Stimulated activated naive CD4-positive, alpha-beta T cell (primary cell): ENCODE data around the gene KRT74.

Source experiments
- DNase-seq, 6 experiments: peaks; one replicate each; lab custom pipeline; 2025; lab: John Stamatoyannopoulos, UW

The KRT74 gene

DNA sequence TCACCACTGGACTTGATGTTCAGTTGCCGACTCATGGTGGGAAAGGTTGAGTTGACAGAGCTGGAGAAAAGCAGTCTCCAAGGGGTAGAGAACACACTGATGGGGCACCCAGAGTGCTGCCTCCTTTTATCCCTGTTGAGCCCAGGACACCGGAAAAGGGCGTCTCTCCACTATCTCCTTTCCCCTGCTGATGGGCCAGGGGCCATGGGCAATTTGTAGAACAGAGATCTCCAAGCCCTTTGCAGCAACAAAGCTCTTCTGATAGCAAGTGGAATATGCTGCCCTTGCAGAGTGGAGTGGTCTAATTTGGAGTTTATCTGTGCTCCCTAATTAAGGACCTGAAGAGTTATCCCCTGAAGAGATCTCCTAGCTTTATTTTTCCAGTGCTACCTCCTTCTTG, at the start of gene KRT74:
TSS of gene KRT74 (minus strand) at position 101 of the 400 bp plus-strand sequence. CDS start at position 35, 66 bp downstream.
- no peak for DNase-seq

DNA sequence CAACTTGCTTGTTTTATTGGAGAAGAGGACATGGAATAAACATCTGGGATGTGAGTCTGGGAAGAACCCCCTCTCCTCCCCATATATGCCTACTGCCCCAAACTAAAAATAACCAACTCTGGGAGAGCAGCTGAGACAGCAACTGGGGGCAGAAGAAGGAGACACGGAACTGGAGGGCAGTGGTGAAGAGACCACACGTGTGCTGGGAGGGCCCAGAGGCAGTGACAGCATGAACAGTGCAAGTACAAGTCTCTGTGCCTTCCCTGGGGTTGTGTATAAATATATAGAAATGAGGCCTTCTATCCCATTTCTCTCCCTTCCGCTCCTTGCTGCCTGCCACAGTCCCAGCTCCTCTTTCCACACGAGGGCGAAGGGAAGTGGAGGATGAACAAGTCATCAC, 48.7 kb upstream of the KRT74 start:
- no peak for DNase-seq

DNA sequence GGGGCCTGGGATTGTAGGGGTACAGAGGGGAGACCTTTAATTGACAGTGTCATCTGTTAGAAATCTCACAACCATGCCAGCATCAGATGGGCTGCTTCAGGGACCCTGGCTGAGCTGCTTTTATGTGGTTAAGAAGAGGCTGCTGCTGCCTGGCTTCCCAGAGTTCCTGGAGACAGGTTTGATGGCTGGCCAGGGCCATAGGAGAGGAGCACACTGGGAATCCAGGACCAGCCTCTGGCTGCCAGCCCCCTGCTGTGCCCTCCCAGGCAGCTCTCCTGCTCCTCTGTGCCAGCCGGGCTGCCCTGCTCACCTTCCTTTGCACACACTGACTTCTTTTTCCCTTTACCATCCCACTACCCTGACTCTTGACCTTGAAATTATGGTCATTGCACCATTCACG, 45.2 kb upstream of the KRT74 start:
- no peak for DNase-seq

DNA sequence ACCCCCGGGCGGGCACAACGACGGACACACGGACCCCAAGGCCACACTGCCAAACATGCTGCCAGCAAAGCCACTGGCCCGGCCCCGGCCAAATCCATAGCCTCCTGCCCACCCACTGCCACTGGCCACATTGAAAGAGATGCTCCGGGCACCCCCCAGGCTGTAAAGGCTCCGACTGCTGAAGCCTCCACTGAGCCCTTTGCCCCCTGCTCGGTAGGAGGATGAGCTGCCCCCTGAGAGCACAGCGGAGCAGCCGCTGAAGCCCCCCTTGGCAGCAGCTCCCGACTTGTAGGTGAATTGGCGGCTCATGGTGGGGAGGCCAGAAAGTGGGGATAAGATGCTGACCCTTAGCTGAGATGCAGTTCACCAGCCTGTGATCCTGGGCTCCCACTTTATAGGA, 44.6 kb upstream of the KRT74 start, which contains the start of gene KRT73:
TSS of gene KRT73 (minus strand) at position 344 of the 400 bp plus-strand sequence. CDS start at position 309, 35 bp downstream.
- no peak for DNase-seq

DNA sequence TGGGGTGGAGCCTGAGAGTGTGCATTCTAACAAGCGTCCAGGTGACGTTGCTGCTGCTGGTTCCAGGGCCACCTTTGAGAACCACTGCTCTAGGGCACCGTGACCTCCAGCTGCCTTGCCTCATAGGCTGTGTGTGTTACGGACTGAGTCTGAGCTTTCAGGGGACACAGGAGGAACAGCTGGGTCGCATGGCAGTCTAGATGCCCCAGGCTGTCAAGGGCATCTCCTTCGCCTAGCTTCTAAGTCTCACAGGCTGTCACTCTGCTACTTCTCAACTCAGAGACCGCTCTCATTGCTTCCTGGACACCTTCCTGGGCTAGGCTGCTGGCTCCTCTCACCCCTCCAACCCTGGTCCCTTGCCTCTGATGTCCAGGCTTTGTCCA, 43.8 kb upstream of the KRT74 start:
- DNase-seq = no peak

DNA sequence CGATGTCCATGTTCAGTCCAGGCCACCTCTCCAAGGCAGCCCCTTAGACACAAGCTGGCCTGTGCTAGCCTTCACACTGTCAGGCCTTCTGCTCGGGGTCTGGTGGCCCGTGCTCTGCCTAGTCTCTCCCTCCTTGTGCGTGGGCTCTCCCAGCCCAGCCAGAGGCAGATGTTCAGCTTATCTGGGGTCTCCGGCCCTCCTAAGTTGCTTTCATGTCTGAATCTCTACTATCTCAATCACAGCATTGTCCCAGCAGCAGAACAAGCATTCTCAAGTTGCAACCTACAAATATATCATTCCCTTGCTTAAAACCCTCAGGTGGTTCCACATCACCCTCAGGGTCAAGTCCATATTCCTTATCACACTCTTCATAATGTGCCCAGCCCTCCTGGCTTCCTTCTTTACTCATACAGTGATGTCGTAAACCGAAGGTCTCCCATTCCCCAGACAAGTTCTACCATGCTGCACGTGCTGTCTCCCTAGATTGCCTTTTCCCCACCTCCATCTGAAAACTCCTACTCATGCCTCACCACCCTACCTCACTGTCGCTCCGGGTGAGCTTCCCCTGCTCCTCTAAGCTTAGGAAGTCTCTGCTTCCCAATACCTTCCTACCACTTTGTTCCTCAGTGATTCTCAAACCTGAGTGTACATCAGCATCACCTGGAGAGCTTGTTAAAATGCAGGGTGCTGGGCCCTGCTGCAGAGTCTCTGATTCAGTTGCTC, 43.2 kb upstream of the KRT74 start:
- DNase-seq = no peak

DNA sequence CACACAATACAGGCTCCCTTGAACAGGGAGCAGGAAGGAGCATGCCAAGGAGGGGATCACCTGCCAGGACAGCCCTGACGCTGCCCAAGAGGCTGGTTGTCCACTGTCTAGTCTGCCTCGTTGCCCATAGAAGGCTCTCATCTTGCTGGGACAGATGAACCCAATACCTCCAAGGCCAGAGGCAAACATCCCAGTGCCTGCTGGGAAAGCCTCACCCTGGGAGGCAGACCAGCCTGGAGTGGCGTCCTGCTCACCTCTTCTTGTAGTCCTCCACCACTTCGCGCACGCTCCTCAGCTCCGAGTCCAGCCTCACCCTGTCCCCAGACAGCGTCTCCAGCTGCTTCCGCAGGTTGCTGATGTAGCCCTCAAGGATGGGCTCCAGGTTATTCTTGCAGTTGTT, 42.3 kb upstream of the KRT74 start:
- no peak for DNase-seq

DNA sequence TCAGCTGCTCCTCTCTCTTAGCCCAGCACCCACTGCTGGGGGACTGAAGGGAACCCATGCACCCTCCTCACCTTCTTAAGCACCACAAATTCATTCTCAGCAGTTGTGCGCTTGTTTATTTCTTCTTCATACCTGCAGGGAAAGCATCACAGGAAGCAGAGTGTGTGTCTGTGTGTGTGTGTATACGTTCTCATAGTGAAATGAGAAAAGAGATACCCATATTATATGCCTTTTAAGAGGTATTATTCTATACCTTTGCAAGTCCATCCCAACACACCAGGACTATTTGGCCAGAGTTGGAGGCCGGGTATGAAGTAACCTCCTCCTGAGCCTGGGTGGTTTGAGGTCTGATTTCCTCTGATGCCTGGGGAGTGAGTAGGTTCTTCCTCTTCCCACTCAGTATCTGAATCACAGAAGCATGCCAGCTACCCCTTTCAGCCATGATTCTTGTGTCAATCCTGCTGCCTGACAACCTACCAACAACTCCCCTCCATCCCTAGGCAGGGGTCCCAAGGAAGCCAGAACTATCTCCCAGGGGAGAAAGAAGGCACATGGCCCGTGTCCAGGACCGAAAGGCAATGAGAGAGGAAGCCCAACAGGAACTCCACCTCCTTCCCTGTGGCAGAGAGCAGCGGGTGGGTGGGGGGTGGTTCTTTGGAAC, 41.7 kb upstream of the KRT74 start:
- DNase-seq = peak in 3 of 6 experiments; percentile 50 to 74 (median 62)

DNA sequence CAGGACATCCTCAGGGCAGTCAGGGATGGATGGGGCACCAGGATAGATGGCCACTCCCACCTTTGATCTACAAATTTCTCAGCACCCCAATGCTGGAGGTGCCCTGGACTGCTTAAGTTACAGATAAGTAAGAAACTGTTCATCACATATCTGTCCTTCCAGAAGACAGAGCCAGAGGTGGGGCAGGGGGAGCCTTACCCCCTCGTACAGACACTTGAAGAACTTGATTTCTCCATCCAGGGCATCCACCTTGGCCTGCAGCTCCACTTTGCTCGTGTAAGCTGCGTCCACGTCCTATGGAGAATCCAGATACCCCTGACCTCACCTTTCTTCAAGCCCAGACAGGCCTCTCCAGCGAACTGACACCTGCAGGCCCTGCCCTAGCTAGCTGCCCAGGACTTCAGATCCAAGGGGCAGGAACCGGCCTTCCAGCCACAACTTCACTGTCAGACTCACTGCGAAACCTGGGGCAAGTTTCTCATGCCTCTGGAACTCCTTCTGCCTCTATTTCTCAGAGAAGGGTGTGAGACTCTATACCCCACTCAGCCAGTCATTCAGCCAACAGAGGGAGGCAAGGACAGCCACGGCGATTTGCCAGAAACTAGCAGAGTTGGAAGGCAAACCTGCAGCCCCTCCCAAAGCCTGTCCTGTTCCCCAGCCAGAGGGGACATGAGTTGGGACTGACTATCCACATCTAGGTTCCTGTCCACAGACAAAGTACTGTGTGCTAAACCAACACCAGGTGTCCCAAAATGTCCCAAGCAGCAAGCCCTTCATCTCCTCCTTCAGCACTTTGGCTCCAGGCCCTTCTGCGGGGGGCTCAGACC, 41.0 kb upstream of the KRT74 start:
- DNase-seq = peak in 1 of 6 experiments; percentile 74

DNA sequence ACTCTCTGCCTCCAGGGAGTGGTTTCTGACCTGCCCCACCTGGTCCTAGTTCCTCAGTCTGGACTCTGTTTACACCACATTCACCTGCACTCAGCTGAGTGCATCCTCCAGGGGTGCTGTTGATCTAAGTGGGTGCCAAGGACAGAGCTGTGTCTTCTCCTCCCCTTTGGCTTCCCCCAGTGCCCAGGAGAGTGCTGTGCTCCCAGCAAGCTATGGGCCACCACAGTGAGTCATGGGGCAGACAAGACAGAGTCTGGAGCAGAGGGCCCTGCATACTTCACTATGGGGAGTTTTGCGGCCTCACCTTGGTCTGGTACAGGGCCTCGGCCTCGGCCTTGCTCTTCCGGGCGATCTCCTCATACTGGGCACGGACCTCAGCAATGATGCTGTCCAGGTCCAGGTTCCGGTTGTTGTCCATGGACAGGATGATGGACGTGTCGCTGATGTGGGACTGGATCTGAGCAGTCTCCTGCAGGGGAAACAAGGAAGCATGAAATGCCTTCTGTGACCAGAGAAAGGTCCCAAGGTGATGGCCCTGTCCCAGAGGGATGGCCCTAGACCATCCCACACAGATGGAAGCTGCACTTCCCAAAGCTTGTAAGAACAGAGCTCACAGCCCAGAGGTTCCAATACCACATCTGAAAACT, 39.9 kb upstream of the KRT74 start:
- no peak for DNase-seq

DNA sequence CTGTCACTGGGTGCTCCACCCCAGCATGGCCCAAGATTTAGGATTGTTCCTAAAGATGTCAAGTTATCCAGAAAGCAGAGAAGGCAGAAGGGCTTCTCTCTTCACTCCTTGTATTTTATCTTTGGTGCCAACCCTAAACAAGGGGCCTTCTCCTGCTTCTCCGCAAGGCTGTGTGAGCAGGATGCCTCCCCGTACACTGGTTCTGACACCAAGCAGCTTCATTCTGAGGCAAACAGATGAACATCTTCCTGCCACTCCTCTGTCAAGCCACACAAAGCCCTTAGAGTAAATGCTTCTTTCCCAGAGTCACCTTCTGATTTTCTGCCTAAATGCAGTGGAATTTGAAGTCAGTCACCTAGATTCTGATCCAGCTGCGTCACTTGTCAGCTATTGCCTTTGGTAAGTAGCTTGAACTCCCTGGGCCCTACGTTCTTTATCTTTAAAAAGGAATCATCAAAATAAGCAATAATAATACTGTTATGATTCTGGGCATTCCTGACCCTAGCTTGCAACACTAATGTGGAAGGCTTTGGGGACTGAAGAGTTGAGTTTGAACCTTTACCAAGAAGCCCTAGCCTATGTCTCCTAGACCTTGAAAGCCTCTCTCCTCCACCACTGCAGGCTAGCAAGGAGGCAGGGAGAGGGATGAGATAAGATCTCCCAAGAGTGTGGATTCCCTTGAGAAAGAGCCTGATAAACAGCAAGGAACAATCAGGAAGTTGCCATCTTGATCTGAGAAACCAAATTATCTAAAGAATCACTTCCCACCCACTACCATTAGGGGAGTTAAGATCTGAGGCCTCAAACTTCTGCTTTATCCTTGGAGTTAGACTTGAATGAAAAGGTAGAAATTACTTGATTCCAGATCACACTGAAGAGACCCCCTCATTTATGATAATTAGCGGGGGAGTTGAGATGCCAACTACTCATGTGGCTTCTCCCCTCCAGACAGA, 39.1 kb upstream of the KRT74 start:
- DNase-seq = peak in 3 of 6 experiments; percentile 18 to 68 (median 42)

DNA sequence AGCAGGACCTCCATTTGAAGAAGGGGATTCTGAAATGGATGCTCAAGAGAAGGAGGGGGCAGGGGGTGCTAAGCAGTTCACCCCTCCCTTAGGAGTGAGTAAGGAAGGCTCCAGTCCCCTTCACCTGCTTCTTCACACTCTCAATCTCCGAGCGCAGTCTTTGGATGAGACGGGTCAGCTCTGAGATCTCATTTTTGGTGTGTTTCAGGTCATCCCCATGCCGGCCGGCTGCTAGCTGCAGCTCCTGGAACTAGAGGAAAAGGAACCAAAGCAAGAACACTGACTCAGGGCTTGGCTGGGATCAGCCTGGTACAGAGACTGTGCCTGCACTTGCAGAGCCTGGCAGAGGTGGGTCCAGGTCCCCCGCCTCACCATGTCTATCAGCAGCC, 37.4 kb upstream of the KRT74 start:
- DNase-seq = peak in 1 of 6 experiments; percentile 41

DNA sequence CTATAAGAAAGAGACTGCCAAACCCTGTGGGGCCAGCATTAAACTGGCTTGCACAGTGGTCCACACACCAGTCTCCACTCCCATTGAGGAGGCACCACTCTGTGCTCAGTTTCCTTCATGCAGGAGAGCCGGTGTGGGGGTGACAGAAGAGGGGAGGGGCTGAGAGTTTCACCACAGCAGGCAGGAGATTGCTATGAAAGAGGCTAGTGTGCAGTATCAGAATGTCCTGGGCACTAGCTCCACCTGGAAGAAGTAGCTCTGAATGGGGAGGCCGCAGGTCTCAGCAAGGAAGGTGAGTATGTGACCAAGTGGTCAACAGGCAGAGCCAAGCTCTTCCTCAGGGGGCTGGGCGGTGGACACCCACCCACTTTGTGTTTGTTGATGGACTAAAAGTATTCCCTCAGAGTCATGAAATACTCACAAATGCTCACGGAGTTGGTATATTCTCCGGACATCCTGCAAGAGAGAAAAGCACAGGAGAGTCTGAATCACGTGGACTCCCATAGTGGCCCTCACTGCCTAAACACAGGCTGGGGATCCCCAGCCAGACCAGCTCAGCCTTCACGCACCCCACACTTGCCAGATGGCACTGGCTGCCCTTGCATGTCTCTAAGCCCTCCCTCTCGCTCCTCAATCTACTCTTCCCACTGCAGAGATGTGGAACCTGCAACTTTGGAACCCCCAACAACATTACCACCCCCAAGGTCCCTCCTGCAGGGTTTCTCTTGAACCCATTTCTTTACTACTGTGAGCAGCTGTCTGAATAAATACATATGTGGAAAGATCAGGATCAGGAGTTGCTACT, 35.4 kb upstream of the KRT74 start:
- DNase-seq = peak in 3 of 6 experiments; percentile 17 to 39 (median 24)

DNA sequence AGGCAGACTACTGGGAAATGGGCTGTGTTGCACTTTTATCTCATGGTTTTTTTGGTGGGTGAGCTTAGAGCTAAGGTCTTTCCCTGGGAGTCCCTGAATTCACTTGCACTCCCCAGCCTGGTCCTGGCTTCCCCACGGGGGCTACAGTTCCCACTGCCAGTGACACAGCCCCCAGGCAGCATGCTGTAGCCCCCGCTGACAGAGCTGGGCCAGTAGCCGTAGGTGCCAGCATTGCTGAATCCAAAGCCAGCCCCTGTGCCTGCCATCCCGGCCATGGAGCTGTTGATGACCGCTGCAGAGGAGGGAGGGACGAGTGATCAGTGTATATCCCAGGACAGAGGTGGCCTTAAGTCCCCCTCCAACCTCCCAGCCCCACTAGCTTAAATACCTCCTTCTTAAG, 34.5 kb upstream of the KRT74 start:
- no peak for DNase-seq

DNA sequence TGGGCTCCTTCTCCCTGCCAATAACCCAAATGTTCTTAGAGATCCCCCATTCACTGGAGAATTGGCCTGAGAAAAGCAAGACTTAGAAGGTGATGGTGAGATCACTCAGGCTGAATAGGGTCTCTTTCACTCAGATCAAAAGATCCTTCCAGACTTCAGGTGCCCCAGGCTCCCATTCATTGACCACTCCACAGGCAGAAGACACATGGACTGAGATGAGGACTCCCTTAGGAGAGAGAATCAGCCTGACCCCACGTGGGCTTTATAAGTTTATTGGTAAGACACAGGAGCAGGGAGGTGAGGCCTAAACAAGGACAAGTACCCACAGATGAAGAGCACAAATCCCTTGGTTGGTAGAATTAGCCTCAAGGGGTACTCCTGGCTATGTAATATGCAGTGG, 33.7 kb upstream of the KRT74 start:
- DNase-seq = no peak

DNA sequence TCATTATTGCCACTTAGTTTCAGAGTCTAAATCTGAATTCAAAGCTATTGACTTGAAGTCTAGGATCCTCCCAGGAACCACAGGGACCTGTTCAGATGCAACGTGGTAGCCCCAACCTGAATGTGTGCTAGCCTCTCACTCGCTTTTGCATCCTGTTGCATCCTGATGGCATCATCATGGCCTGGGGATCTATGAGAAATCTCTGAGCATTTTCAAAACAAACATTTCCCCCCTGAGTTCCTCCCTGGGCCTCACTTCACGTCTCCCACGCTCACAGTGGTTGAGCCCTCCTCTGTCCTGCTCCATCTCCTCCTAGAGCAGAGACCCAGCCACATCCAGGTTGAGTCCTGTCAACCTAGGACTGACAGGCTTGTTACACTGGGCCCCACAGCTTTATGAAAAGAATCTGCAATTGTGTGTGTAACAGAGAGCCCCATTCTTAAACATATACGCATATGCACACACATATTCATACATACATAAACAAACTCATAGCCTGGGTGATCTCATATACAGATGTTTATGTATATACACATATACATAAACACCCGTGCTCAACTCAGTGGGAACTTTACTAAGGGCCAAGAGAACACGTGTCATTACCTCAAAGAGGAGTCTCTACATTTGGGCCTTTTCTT, 33.1 kb upstream of the KRT74 start:
- DNase-seq = no peak

DNA sequence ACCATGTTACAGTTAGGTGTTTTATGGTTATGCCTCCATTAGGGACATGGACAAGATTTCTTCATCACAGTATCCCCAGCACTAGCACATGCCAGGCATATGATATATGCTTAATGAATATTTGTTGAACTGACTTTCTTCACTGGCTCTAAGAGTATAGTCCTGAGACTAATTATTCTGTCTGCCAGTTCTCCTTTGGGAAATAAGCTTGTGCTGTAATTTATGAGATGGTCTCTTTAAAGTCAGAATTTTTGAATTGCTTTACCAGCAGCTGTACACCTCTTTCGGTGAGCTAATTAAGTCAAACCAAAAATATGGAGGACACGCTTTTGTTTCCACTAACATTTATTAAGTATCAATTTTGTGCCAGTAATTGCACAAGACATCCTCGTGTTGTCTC, 32.5 kb upstream of the KRT74 start:
- DNase-seq = no peak

DNA sequence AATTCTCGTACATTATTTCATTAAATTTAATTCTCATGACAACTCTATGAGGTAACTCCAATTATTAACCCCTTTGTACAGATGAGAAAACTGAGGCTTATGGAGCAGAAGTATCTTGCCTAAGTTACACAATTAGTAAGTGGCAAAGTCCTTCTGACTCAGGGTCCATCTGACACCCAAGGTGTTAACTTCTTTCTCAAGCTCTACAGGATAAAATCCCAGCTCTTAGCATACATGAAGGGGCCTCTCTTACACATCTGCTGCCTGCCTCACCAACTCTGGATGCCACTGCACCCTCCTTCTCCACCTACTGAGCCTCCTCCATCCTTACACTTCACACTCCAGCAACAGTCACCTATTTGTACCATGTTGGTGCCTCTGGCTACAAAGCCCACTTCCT, 31.9 kb upstream of the KRT74 start:
- no peak for DNase-seq

DNA sequence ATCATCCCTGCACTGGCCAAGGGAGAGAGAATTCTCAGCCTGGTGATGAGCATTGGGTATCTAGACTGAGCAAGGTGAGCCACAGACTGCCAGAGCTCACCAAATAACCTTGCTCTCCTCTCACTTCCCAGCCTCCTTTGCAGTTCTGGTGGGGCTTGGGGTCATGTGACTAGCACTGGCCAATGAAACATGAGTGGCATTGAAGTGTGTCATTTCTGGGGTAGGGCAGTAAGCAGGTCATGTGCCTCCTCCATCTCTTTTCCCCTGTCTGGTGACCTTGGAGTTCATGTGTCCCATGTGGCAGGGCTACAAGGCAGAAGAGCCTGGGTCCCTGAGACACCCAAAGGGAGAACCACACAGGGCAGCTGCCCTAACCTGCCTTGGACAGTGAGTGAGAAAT, 31.2 kb upstream of the KRT74 start:
- DNase-seq = no peak

DNA sequence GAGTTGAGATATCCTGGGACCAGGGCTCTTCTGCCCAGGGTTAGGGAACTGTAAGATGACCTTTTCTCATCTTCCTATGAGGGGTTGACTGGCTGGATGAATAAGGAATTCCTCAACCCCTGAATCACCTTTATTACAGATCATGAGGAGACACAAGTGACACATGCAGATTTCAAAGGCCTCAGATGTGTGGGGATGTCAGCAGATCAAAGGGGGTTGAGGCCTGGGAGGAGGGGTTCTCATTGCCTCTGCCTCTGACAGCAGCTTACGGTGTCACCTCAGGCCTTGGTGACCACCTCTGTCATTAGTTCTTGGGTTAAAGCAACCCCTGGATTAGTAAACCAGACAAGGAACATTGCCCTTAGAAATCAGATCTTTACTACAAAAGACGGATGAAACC, 29.7 kb upstream of the KRT74 start:
- DNase-seq = peak; percentile 21 to 72 (median 51)
